Mesodermal cell (in vitro differentiated cells): ENCODE measurements around the gene CIAPIN1.

Source experiments
- H3K27ac ChIP-seq: 2 replicates; pipeline ENCODE4 v1.7.0; 2013; ENCODE audit warnings: mild to moderate bottlenecking, low read depth, low read length, moderate library complexity; ENCODE audit not compliant: severe bottlenecking
- H3K36me3 ChIP-seq: 2 replicates; pipeline ENCODE4 v1.7.1; 2013; ENCODE audit warnings: mild to moderate bottlenecking, low read length, moderate library complexity; ENCODE audit not compliant: control insufficient read depth, insufficient read depth
- H3K4me1 ChIP-seq: one replicate; pipeline ENCODE4 v1.7.1; 2013; ENCODE audit warnings: mild to moderate bottlenecking, low read length; ENCODE audit not compliant: insufficient read depth, control insufficient read depth, poor library complexity, severe bottlenecking
- H3K4me3 ChIP-seq: 2 replicates; pipeline ENCODE4 v1.7.0; 2013; ENCODE audit warnings: low read length, control low read depth, mild to moderate bottlenecking; ENCODE audit not compliant: insufficient read depth, poor library complexity, severe bottlenecking; ENCODE audit errors: extremely low read depth
- H3K9me3 ChIP-seq: 2 replicates; pipeline ENCODE4 v1.7.1; 2013; ENCODE audit warnings: mild to moderate bottlenecking, low read length, moderate library complexity; ENCODE audit not compliant: control insufficient read depth
- WGBS, 2 experiments: methylation state at CpG; one replicate each; pipeline ENCODE4 v1.1.5; 2013; ENCODE audit warnings: missing lambda C conversion rate in 2 of 2; ENCODE audit not compliant: insufficient coverage in 2 of 2; 5-methylcytosine and 5-hydroxymethylcytosine counted together

CIAPIN1 gene

GRCh38 chr16:57482845-57483545, 35.8 kb upstream of the CIAPIN1 start:
- Histone ChIP-seq H3K4me3 (peak overlapping the region; percentile 88), H3K36me3 (peaks cover 72% of the 10 kb centered on the region), H3K4me1 (peaks cover 45% of the 10 kb centered on the region), H3K27ac (peak overlapping the region; percentile 62), H3K9me3 (no peaks in the 10 kb centered on the region)
- whole genome bisulfite sequencing, 2 experiments, result 87 to 92% methylated on average over 5 to 13 of the region's 14 CpGs

- Histone ChIP-seq H3K4me3 (peak overlapping the region; percentile 53), H3K27ac (peak overlapping the region; percentile 37)
- 96 to 100% methylated on average over 3 of the region's 4 CpGs for WGBS, 2 experiments
Measured at GRCh38 chr16:57481421-57481820, 34.2 kb upstream of the CIAPIN1 start.

DNA sequence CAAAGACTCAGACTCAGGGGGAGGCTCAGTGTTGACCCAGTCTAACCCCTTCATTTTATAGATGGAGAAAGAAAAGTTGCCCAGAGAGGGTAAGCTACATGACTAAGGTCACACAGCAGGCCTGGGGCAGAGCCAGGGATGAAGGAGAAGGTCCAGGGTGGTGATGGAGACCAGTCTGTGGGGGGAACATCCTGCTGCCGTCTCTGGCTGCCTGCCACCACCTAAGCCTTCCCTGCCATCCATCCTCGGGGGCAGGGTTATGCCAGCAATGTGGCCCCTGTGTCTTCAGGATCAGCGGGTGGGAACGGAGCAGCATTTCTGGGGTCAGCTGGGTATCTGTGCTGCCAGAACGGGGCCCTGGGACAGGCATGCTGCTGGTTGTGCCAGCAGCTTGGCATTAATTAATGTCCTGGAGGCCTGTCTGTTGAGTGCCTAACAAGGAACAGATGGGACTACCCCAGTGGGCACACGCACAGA, 33.6 kb upstream of the CIAPIN1 start:
- Histone ChIP-seq H3K4me1 (peaks cover 46% of the 10 kb centered on the region), H3K27ac (peak overlapping the region; percentile 60)
- WGBS, 2 experiments, result 90 to 98% methylated on average over 5 to 6 of the region's 6 CpGs

More at GRCh38 chr16:57481421-57481820, 34.2 kb upstream of the CIAPIN1 start:
- H3K4me1 ChIP-seq, result peaks cover 43% of the 10 kb centered on the region
- no peaks in the 10 kb centered on the region for H3K9me3 ChIP-seq
- peaks cover 88% of the 10 kb centered on the region for H3K36me3 ChIP-seq

GRCh38 chr16:57479976-57480753, 33.0 kb upstream of the CIAPIN1 start:
- peaks cover 96% of the 10 kb centered on the region for H3K36me3 ChIP-seq
- WGBS, 2 experiments, result 32 to 43% methylated on average over 12 of the region's 15 CpGs
- H3K27ac ChIP-seq, result peak overlapping the region; percentile 60
- no peaks in the 10 kb centered on the region for H3K9me3 ChIP-seq
- H3K4me3 ChIP-seq, result peak overlapping the region; percentile 53
- H3K4me1 ChIP-seq, result peaks cover 45% of the 10 kb centered on the region

More for the DNA sequence above, 33.6 kb upstream of the CIAPIN1 start:
- Histone ChIP-seq H3K4me3 (peak overlapping the region; percentile 53), H3K36me3 (peaks cover 94% of the 10 kb centered on the region), H3K9me3 (no peaks in the 10 kb centered on the region)

DNA sequence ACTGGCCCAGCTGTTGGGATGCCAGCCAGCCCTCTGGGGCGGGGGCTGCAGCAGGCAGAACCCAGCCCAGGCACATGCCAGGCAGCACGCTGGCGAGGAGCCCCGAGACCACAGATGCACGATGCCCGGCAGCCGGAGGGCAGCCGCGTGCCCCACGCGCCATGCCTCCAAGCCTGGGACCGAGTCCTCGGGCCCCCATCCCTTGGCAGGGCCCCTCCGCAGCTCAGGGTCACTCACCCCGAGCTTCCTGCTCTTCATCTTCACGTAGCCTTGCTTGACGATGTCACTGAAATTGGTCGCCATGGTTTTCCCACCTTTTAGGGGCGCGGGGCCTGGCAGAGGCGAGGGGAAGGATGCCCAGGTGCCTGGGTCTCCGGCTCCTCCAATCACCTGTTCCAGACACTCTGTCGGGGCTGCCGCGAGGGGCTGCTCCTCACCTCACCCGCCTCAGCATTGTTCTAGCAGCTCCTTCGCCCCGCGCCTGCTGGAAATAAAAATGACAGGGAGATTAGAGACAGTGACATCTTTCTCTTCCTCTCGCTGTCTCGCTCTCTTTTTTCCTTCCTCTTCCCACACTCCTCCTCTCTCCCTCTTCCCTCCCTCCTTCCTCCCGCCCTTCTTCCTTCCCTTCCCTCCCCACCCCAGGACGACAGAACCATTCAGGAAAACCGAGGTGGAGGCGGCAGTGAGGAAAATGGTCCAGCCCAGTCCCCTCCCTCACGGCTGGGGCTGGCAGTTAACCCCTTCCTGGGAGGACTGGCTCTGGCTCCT, 32.2 kb upstream of the CIAPIN1 start:
- WGBS, 2 experiments, result 14 to 15% methylated on average over 30 to 32 of the region's 36 CpGs
- peaks cover 42% of the 10 kb centered on the region for H3K4me1 ChIP-seq
- peak overlapping the region; percentile 60 for H3K27ac ChIP-seq

DNA sequence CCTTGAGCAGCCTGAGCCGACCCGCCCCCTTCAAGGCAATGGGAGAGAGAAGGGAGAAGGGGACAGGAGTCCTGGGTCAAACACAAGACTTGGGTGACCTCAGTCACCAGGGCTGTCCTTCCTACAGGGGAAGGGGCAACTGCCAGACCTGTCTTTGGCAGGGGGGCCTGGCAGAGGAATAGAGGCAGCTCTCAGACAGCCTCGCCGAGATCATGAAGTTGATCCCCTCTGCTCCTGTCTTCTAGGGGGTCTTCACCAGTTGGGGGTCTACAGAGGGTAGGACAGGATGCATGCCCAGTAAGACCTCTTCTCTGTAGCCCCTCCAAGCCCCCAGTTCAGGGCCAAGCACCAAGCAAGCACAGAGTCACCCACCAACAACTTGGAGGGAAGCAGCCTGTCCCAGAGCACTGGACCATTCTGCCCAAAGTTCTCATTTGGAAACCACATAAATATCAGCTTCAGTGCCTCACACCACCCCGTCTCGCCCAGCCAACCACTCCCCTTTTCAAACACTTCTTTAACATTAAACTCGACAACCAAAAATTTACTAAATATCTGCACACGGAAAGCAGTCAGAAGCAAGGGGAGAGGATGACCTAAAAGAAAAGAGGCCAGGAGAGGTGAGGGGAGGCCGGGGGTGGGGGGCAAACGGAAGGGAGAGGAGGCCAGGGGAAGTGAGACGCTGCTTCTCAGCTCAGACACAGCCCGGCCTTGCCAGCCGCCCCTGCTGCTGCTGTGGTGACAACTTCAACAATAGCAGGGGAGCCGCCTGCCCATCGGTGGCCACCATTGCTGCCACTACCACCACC, 31.4 kb upstream of the CIAPIN1 start:
- H3K36me3 ChIP-seq, result peaks cover 97% of the 10 kb centered on the region
- WGBS, 2 experiments, result 35 to 68% methylated on average over 8 to 9 of the region's 15 CpGs
- peak overlapping the region; percentile 60 for H3K27ac ChIP-seq
- peak overlapping the region; percentile 53 for H3K4me3 ChIP-seq
- peaks cover 39% of the 10 kb centered on the region for H3K4me1 ChIP-seq
- no peaks in the 10 kb centered on the region for H3K9me3 ChIP-seq

More for the DNA sequence above, 32.2 kb upstream of the CIAPIN1 start:
- Histone ChIP-seq H3K4me3 (peak overlapping the region; percentile 53), H3K36me3 (peaks cover 96% of the 10 kb centered on the region), H3K9me3 (no peaks in the 10 kb centered on the region)

DNA sequence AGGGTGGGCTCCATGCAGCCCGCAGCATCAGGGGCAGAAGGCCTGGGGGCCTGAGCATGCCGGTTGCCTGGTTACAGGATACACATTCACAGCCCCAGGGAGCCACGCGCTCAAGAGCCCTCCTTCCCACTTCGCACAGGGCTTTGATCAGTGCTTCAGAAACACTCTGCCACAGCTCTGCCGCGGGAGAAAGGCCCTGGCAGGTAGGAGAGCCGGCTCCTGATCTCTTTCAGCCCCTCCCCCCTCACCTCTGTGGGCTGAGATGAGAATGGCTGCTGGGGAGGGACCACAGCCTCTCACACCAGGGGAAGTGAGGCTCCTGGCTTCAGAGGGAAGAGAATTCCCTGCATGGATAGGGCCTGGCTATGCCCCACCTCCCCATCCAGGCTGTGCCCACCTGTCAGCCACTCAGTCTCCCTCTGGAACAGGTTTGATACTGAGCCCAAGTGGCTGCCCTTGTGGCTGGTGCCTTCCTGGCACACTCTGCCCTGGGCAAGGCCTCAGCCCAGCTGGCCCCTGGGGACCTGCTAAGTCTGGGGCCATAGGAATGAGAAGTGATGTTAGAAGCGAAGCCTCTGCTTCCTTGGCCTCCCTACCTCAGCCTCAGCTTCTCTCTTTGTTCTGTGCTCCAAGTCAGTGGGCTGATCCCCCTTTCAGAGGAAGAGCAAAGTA, 30.5 kb upstream of the CIAPIN1 start:
- Histone ChIP-seq H3K27ac (peak overlapping the region; percentile 60), H3K9me3 (no peaks in the 10 kb centered on the region), H3K36me3 (peaks cover 97% of the 10 kb centered on the region), H3K4me3 (peak overlapping the region; percentile 53), H3K4me1 (peaks cover 33% of the 10 kb centered on the region)
- 27 to 50% methylated on average over 4 to 6 of the region's 9 CpGs for WGBS, 2 experiments

DNA sequence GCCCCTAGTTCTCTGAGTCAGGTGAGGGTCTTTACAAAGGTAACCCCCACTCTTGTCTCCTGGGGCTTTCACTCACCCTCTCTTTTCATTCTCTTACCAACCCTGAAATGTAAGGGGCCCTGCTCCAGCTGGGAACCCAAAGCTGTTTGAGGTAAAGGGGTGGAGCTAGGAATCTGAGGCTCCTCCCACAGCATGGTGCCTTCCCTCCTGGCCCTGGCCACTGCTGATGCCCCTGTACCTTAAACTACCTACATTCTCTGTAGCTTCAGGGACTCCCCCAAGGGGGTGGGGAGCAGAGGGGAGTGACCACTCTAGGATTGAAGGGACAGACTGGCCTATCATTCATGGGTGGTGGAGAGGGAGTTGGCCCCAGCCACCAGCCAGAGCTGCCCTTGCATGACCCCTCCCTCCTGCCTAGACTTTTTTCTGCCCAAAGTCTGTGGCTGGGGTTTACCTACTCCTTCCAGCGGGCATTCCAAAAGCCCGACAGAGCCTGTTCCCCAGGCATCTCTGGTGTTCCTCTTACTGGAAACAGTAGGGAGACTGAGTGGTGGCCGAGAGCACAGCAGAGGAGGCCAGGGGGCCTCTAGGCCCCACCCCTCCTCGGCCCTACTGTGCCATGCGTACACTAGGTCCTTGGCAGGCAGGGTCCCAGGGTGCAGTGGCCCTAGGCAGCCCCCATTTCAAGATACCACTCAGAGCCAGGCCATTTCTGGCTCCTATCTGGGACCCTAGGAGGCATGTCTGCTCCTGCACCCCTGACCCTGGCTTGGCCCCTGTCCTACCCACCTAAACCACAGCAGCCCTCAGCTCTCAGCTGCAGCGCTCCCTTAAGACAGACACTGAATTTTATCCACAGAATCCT, 29.6 kb upstream of the CIAPIN1 start:
- Histone ChIP-seq H3K4me3 (peak overlapping the region; percentile 53), H3K9me3 (no peaks in the 10 kb centered on the region), H3K36me3 (peaks cover 98% of the 10 kb centered on the region), H3K27ac (peak overlapping the region; percentile 60), H3K4me1 (peaks cover 30% of the 10 kb centered on the region)
- WGBS, 2 experiments, result 81 to 97% methylated on average over 3 to 4 of the region's 6 CpGs
